Uterus (tissue), 4 donors: ENCODE data around the gene WBP1. TPM values are rescaled to one million over a fixed set of nuclear protein-coding genes. Genes with fewer than 3 reads are reported as not detected.
A peak's percentile ranks its signal among the peaks of the same experiment; 100 is the strongest.
"Not testable (repeated sequence)": the region's sequence is repeated elsewhere in the genome, so short reads cannot be mapped to it uniquely, and the experiment has no call there.

Source experiments
- DNase-seq, 2 donors: peaks; one replicate each; pipeline ENCODE4 v3.0.0-alpha.2; 2019 to 2020
- H3K27ac ChIP-seq, 2 donors: fragments of 200-600 bp; sonication (generic); 1 replicate in 1 of 2; 2 replicates in 1 of 2; pipeline ENCODE4 v1.5.1; 2016 to 2018
- H3K27me3 ChIP-seq, 2 donors: fragments of 200-600 bp; sonication (generic); one replicate each; pipeline ENCODE4 v1.5.1; 2018 to 2019; ENCODE audit warnings: control low read depth in 1 of 2
- H3K36me3 ChIP-seq, 2 donors: fragments of 200-600 bp; sonication (generic); one replicate each; pipeline ENCODE4 v1.5.1; 2019; ENCODE audit warnings: control low read depth in 1 of 2
- H3K4me1 ChIP-seq, 2 donors: fragments of 200-600 bp; sonication (generic); one replicate each; pipeline ENCODE4 v1.5.1; 2018 to 2019; ENCODE audit warnings: control low read depth in 1 of 2
- H3K4me3 ChIP-seq, 2 donors: fragments of 200-600 bp; sonication (generic); 1 replicate in 1 of 2; 2 replicates in 1 of 2; pipeline ENCODE4 v1.5.1; 2018 to 2019; ENCODE audit warnings: mild to moderate bottlenecking in 1 of 2
- H3K9me3 ChIP-seq, 2 donors: fragments of 200-600 bp; sonication (generic); one replicate each; pipeline ENCODE4 v1.5.1; 2019; ENCODE audit warnings: control low read depth in 1 of 2
- POLR2A ChIP-seq, 2 donors: fragments of 450-650 bp; IDR thresholded peaks; one replicate each; pipeline ENCODE4 v1.6.1; 2016; ENCODE audit warnings: antibody characterized with exemption in 2 of 2, mild to moderate bottlenecking in 1 of 2, moderate library complexity in 1 of 2
- intact Hi-C: fragments of 100-400 bp; cut with DNase I; formaldehyde crosslinking; loops from one replicate; pipeline ENCODE4 v1.15.1; 2023; ENCODE audit warnings: low total_unique reads
- total RNA-seq, 4 donors: library from RNA; depleted of rRNA in 3 of 4; stranded (reverse); fragments of >200 nt in 3 of 4; gene quantifications; one replicate each; pipeline versions ENCODE4 v1.1.0 to v1.2.4, GENCODE V29; 2014 to 2023
- TF ChIP-seq, protein P1 (sequence below), 4 experiments: fragments of 200-600 bp in 2 of 4; fragments of 450-650 bp in 2 of 4; sonication (generic) in 2 of 4; IDR thresholded peaks; one replicate each; pipeline ENCODE4 v1.5.1; 2016 to 2019; ENCODE audit warnings: antibody characterized with exemption in 4 of 4, mild to moderate bottlenecking in 2 of 4, moderate library complexity in 1 of 4
- donor health status: DM: yes; HTN: yes; CAD: no.

Gene WBP1
- total RNA-seq, 4 donors from 2014 or later = 25.4 to 74.2 (median 50.8) TPM

DNA sequence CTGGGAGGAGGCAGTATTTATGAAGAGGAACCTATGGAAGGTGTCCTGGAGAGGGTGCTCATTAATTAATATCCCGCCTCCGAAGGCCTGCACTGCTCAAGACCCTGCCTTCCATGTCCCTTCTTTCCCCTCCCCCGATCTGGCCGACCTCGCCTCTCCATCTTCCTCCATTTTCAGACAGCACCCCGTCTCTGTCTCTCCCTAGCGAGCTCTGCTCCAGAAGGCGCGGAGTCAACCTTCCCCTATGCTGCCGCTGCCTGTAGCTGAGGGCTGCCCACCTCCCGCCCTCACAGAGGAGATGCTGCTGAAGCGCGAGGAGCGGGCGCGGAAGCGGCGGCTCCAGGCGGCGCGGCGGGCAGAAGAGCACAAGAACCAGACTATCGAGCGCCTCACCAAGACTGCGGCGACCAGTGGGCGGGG, 1.1 kb upstream of the WBP1 start:
- H3K27me3 ChIP-seq = no peaks in the 10 kb centered on the region
- peaks cover 3 to 18% of the 10 kb centered on the region in 2 donors for H3K4me1 ChIP-seq
- no peaks in the 10 kb centered on the region for H3K36me3 ChIP-seq
- intact Hi-C loops = no loop called here
- no peaks in the 10 kb centered on the region for H3K9me3 ChIP-seq
- DNase-seq = no peak
- TF ChIP-seq, protein P1, sequence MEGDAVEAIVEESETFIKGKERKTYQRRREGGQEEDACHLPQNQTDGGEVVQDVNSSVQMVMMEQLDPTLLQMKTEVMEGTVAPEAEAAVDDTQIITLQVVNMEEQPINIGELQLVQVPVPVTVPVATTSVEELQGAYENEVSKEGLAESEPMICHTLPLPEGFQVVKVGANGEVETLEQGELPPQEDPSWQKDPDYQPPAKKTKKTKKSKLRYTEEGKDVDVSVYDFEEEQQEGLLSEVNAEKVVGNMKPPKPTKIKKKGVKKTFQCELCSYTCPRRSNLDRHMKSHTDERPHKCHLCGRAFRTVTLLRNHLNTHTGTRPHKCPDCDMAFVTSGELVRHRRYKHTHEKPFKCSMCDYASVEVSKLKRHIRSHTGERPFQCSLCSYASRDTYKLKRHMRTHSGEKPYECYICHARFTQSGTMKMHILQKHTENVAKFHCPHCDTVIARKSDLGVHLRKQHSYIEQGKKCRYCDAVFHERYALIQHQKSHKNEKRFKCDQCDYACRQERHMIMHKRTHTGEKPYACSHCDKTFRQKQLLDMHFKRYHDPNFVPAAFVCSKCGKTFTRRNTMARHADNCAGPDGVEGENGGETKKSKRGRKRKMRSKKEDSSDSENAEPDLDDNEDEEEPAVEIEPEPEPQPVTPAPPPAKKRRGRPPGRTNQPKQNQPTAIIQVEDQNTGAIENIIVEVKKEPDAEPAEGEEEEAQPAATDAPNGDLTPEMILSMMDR (IDR thresholded peaks at IDR 0.05) = no peak
- no peak for TF ChIP-seq POLR2A (IDR thresholded peaks at IDR 0.05)
- peak overlapping the region; percentile 95 to 98 for H3K27ac ChIP-seq
- H3K4me3 ChIP-seq = peak overlapping the region; percentile 69 to 70

DNA sequence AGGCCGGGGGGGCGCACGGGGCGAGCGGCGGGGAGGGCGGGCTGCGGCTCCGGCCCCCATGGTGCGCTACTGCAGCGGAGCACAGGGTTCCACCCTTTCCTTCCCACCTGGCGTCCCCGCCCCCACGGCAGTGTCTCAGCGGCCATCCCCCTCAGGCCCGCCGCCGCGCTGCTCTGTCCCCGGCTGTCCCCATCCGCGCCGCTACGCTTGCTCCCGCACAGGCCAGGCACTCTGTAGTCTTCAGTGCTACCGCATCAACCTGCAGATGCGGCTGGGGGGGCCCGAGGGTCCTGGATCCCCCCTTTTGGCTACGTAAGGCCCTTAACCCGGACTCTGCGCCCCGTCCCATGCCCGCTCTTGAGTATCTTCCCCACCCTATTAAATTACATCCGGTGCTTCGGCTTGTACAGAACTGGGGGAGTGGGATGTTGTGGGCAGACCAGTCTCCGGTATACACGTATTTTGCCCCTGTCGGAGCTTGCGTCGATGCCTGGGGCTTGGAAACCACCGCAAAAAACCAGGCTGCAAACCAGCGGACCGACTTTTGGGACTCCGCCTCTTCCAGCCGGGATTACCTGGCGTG, 598 bp upstream of the WBP1 start:
- Histone ChIP-seq H3K4me1 (peaks cover 3 to 18% of the 10 kb centered on the region in 2 donors), H3K36me3 (no peaks in the 10 kb centered on the region), H3K27ac (peak overlapping the region; percentile 95 to 98), H3K4me3 (peak overlapping the region; percentile 69 to 70), H3K27me3 (no peaks in the 10 kb centered on the region), H3K9me3 (no peaks in the 10 kb centered on the region)
- intact Hi-C loops = no loop called here
- DNase-seq = peak in 1 of 2 donors; percentile 58
- TF ChIP-seq, protein P1 (IDR thresholded peaks at IDR 0.05) = no peak
- peak; percentile 64 to 86 for TF ChIP-seq POLR2A (IDR thresholded peaks at IDR 0.05)

DNA sequence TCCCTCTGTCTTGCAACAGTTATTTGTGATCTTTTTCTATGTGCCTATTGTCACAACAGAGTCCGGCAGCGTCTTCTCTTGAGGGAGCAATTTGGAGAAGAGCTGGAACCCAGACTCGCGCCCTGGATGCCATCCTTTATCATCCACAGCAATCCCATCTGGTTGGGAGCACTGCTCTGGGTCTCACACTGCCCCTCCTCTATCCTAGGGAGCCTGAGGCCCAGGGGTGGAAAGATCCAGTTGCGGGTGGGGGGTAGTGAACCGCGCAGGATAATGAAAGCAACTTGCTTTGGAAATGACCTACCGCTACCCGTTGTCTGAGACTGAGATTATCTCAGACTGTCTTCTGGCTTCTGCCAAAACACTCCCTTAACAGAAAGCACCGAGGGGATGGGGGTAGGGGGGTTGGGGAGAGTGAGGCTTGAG, 713 bp downstream of the WBP1 start:
- intact Hi-C loops = no loop called here
- TF ChIP-seq POLR2A (IDR thresholded peaks at IDR 0.05) = no peak
- H3K9me3 ChIP-seq = no peaks in the 10 kb centered on the region
- H3K27ac ChIP-seq = peak overlapping the region; percentile 68 to 79
- H3K27me3 ChIP-seq = no peaks in the 10 kb centered on the region
- no peak for DNase-seq
- H3K36me3 ChIP-seq = no peaks in the 10 kb centered on the region
- H3K4me3 ChIP-seq = peak overlapping the region; percentile 66 to 70
- peaks cover 3 to 19% of the 10 kb centered on the region in 2 donors for H3K4me1 ChIP-seq

DNA sequence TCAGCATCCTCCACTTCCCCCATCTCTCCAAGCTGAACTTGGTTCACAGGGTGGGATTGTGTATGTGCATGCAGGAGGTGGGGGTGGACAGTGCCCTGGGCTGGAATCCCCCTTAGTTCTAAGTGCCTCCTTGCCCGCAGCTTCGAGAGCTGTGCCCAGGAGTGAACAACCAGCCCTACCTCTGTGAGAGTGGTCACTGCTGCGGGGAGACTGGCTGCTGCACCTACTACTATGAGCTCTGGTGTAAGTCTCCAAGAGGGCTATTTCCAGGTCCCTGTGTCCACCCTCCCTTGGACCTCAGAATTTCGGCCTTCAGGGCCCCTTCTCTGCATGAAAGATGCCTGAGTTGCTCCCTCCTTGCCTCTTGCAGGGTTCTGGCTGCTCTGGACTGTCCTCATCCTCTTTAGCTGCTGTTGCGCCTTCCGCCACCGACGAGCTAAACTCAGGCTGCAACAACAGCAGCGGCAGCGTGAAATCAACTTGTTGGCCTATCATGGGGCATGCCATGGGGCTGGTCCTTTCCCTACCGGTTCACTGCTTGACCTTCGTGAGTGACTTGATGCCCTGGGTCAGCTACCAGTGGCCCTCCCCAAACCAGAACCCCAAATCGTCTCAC, 1.4 kb downstream of the WBP1 start:
- intact Hi-C loops, H3K9me3 ChIP-seq, DNase-seq, H3K27ac ChIP-seq, H3K27me3 ChIP-seq, H3K36me3 ChIP-seq, H3K4me3 ChIP-seq: not testable (repeated sequence)
- H3K4me1 ChIP-seq = peaks cover 7 to 25% of the 10 kb centered on the region in 2 donors

DNA sequence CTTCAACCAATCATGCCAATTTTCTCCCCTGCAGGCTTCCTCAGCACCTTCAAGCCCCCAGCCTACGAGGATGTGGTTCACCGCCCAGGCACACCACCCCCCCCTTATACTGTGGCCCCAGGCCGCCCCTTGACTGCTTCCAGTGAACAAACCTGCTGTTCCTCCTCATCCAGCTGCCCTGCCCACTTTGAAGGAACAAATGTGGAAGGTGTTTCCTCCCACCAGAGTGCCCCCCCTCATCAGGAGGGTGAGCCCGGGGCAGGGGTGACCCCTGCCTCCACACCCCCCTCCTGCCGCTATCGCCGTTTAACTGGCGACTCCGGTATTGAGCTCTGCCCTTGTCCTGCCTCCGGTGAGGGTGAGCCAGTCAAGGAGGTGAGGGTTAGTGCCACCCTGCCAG, 1.9 kb downstream of the WBP1 start:
- intact Hi-C loops, H3K9me3 ChIP-seq, H3K27ac ChIP-seq, H3K4me3 ChIP-seq, H3K27me3 ChIP-seq, H3K36me3 ChIP-seq, DNase-seq: not testable (repeated sequence)
- peaks cover 7 to 24% of the 10 kb centered on the region in 2 donors for H3K4me1 ChIP-seq

DNA sequence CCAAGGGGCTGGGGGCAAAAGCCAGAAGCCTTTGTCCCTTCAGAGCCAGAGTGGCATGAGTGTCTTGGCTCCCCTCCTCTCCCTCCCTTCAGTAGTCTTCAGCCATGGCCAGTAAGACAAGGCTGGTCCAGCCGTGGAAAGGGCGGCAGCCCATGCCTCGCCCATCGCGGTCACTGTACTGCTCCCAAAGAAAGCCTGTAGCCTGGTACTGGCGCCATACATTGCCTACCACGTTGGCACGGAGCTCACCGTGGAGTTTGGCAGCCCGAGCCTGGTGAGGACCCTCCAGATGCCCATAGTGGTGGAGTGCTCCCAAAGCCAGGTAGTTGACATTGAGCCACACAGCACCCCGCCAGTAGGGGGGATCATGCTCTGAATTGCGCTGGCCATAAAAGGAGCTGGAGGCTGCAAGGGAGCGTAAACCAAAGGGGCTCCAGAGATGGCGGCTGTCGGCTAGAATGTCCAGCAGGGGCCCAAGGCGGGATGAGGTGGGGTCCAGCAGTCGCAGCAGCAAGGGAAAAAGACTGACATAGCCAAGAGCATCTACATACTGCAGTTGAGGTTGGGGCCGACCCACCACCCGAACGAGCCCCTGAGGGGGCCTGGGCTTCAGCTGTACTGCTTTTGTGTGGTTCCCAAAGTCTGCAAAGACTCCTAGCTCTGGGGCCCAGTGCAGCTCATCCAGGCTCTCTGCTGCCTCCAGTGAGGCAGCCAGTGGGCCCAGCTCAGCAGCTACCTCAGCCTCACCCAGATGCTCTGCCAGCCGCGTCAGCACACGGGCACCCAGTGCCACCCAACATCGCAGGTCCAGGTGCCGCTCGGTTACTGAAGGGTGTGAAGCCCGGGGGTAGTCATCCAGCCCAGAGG, 3.2 kb downstream of the WBP1 start:
- Histone ChIP-seq H3K4me3 (no peak overlapping the region), H3K27ac (no peak overlapping the region), H3K36me3 (no peaks in the 10 kb centered on the region), H3K27me3 (no peaks in the 10 kb centered on the region), H3K4me1 (peaks cover 7 to 16% of the 10 kb centered on the region in 2 donors), H3K9me3 (no peaks in the 10 kb centered on the region)
- no peak for DNase-seq
- intact Hi-C loops = no loop called here
- TF ChIP-seq POLR2A (IDR thresholded peaks at IDR 0.05) = no peak
- TF ChIP-seq, protein P1 (IDR thresholded peaks at IDR 0.05) = no peak
